Activated naive CD4-positive, alpha-beta T cell treated with anti-CD3 and anti-CD28 coated beads, Interleukin-2, amount 10 ng/mL, durations not matched to agents 5 hours and 36 hours (primary cell): ENCODE results near the gene VWDE. TPM values are rescaled to one million over a fixed set of nuclear protein-coding genes. Genes with fewer than 3 reads are reported as not detected.

Source experiments
- total RNA-seq, 2 experiments: library from RNA; stranded (reverse); gene quantifications; one replicate each; pipeline ENCODE4 v1.2.3, GENCODE V29; 2021

The VWDE gene
- total RNA-seq, result 1 to 10 TPM; 2.5 to 3.1 TPM

GRCh38 chr7:12403287-12404181 lies at the start of gene VWDE:
VWDE (minus strand) TSS chr7:12403865; CDS start chr7:12403716, 149 bp downstream.

Other genes with a start within 250 kb of the VWDE start
- 10 to 100 TPM; 40.3 to 42.5 TPM for gene TMEM106B, start 192.6 kb downstream of the VWDE start, total RNA-seq
- not detected for gene SCIN, start 166.9 kb upstream of the VWDE start, total RNA-seq